AG04450 (cell line): ENCODE measurements around the gene ACOT7. TPM values are rescaled to one million over a fixed set of nuclear protein-coding genes. Genes with fewer than 3 reads are reported as not detected.

Experiments
- CTCF ChIA-PET: fragments of 300-600, 350-600 bp; formaldehyde crosslinking; extraction: SDS; loops from one replicate; lab custom pipeline; 2022; ENCODE audit warnings: antibody characterized with exemption, inconsistent platforms; lab: Charles Lee
- POLR2A ChIA-PET: fragments of 350-600 bp; formaldehyde crosslinking; extraction: SDS; loops from one replicate; lab custom pipeline; 2021; ENCODE audit warnings: antibody characterized with exemption, inconsistent platforms; lab: Yijun Ruan, JAX
- DNase-seq: peaks from one replicate; pipeline ENCODE4 v3.0.0-alpha.2; 2011; ENCODE audit warnings: low read depth, low spot score
- H3K27ac ChIP-seq: one replicate; pipeline ENCODE4 v1.5.1; 2012; ENCODE audit warnings: low read depth, low read length, control low read depth
- H3K27me3 ChIP-seq: one replicate; pipeline ENCODE4 v1.6.0; 2012; ENCODE audit warnings: low read length; ENCODE audit not compliant: control insufficient read depth, insufficient read depth
- H3K4me3 ChIP-seq: 2 replicates; pipeline ENCODE4 v1.5.1; 2011; ENCODE audit warnings: mild to moderate bottlenecking, low read depth, low read length, control low read depth
- H3K9me3 ChIP-seq: 2 replicates; pipeline ENCODE4 v1.5.1; 2012; ENCODE audit warnings: low read length; ENCODE audit not compliant: control insufficient read depth, insufficient read depth
- polyA plus RNA-seq: library from polyadenylated mRNA; depleted of rRNA; stranded (reverse); fragments of >200 nt; gene quantifications from 2 replicates; pipeline ENCODE4 v1.2.3, GENCODE V29; 2011
- TF ChIP-seq, protein P1 (sequence below): IDR thresholded peaks from 2 replicates; pipeline ENCODE4 v1.5.1; 2011; ENCODE audit warnings: low read depth, low read length, control low read depth, inconsistent platforms

Gene ACOT7
- polyA plus RNA-seq, 1 experiment: 80.1 TPM

DNA sequence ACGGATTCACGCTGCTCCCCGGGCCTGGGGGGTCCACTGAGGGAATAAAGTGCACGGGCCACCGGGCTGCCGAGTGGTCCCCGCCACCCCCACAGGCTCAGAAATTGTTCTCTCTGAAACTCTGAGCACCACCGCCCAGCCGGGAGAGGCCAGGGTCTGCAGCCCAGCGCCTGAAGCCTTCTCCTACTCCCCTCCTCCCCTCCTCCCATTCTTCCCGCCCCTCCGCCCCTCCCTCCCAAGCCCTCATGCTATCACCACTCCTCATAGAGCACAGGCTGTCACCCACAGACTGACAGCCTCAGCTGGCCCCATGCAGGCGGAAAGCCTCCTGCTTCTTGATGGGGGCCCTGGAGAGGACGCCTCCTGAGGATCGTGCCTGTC lies 132.0 kb downstream of the ACOT7 start:
- DNase-seq: no peak
- Histone ChIP-seq H3K27ac (no peak overlapping the region), H3K4me3 (peak overlapping the region; percentile 49), H3K27me3 (no peaks in the 10 kb centered on the region), H3K9me3 (no peaks in the 10 kb centered on the region; the same call in 1 of the 2 replicates)
- TF ChIP-seq, protein P1, sequence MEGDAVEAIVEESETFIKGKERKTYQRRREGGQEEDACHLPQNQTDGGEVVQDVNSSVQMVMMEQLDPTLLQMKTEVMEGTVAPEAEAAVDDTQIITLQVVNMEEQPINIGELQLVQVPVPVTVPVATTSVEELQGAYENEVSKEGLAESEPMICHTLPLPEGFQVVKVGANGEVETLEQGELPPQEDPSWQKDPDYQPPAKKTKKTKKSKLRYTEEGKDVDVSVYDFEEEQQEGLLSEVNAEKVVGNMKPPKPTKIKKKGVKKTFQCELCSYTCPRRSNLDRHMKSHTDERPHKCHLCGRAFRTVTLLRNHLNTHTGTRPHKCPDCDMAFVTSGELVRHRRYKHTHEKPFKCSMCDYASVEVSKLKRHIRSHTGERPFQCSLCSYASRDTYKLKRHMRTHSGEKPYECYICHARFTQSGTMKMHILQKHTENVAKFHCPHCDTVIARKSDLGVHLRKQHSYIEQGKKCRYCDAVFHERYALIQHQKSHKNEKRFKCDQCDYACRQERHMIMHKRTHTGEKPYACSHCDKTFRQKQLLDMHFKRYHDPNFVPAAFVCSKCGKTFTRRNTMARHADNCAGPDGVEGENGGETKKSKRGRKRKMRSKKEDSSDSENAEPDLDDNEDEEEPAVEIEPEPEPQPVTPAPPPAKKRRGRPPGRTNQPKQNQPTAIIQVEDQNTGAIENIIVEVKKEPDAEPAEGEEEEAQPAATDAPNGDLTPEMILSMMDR: no peak
- CTCF ChIA-PET: interaction anchor here (1.0 kb wide), 1 partner anchor 15 kb away, joined by 3 read pairs; no protein-coding TSS in a partner anchor
- POLR2A ChIA-PET: interaction anchor here (1.4 kb wide), 1 partner anchor 13 kb away, joined by 4 read pairs; no protein-coding TSS in a partner anchor

DNA sequence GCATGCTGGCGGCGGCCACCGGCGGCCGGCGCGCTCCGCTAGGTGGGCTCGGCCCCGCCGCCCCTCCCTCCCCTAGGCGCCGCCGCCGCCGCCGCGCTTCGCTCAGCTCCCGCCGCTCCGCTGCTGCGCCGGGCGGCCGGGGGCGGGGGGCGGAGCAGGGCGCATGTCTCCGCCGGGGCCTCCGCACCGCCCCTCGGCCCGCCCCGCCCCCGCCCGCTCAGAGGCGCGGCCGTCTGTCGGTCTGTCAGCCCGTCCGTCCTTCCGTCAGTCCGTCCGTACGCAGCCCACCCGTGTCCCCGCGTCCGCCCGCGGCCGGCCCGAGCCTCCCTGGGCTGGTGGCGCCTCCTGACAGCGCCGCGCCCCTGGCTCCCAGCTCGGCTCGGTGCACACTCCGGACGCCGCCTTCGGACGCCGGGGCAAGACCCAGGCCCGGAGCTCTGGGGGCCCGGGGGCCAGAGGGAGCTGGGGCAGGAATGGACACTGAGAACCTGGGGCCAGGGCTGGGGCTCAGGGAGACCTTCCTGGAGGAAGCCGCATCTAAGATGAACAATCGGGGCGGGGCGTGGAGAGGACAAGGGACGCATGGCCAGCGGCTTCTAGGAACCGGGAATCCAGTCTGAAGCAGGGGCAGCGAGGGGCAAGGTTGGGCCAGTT lies 132.5 kb downstream of the ACOT7 start, which contains the start of gene GPR153:
TSS of gene GPR153 (minus strand) at position 138 of the 654 bp plus-strand sequence. CDS start 6,193 bp downstream, outside the sequence.
- CTCF ChIA-PET: interaction anchor here (1.0 kb wide), 1 partner anchor 14 kb away, joined by 3 read pairs; no protein-coding TSS in a partner anchor

GRCh38 chr1:6260433-6260934 lies 133.1 kb downstream of the ACOT7 start:
- POLR2A ChIA-PET: interaction anchor here (1.4 kb wide), 1 partner anchor 12 kb away, joined by 4 read pairs; no protein-coding TSS in a partner anchor
- TF ChIP-seq, protein P1: no peak
- no peak for DNase-seq
- CTCF ChIA-PET: interaction anchor here (1.0 kb wide), 1 partner anchor 14 kb away, joined by 3 read pairs; no protein-coding TSS in a partner anchor
- H3K27ac ChIP-seq: no peak overlapping the region
- no peaks in the 10 kb centered on the region; the same call in 1 of the 2 replicates for H3K9me3 ChIP-seq
- H3K4me3 ChIP-seq: peak overlapping the region; percentile 65
- H3K27me3 ChIP-seq: no peaks in the 10 kb centered on the region

More for the DNA sequence above, 132.5 kb downstream of the ACOT7 start, which contains the start of gene GPR153:
- no peak for DNase-seq
- POLR2A ChIA-PET: interaction anchor here (1.4 kb wide), 1 partner anchor 13 kb away, joined by 4 read pairs; no protein-coding TSS in a partner anchor
- peak within 1 kb of the TSS; percentile 65 for H3K4me3 ChIP-seq
- H3K9me3 ChIP-seq: no peaks in the 10 kb centered on the region; the same call in 1 of the 2 replicates
- no peak within 1 kb of the TSS for H3K27ac ChIP-seq
- no peaks in the 10 kb centered on the region for H3K27me3 ChIP-seq
- TF ChIP-seq, protein P1: no peak

DNA sequence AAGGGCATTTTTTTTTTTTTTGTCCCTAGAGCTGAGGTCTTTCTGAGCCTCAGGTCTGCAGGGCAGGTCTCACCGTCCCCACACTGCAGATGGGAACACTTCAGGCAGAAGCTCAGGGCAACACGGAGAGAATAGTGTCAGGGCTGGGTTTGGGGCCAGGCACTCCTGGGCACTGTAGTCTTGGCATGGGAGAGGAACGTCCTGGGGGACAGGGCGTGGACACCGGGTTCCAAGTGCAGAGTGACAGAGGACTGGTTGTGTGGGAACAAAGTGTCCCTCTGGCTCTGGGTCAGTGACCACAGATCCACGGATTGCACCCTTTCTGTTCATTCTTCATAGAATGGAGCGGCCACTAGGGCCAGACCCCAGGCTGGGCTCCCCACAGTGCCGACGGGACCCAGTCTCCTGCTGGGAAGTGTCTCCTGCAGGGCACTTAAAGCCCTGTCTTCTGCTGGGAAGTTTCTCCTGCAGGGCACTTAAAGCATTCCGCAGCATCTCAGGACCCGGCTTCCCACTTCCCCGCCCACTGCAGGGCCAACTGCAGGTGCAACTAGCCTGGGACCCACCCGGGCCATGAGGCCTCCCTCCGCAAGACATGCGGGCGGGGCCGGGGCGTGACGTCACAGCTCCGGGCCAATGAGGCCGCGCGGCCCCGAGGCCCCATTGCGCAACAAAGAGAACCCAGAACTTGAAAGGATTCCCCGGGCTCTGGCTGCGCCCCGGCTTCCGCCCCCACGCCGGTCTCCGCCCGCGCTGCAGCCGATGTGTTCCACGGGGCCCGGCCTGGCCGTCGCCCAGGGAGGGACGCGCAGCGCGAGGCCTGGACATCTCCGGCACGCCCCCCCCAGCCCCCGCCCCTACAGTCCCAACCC lies 133.8 kb downstream of the ACOT7 start:
- TF ChIP-seq, protein P1: no peak
- Histone ChIP-seq H3K4me3 (peak overlapping the region; percentile 65), H3K27me3 (no peaks in the 10 kb centered on the region), H3K27ac (no peak overlapping the region), H3K9me3 (no peaks in the 10 kb centered on the region; the same call in 1 of the 2 replicates)
- POLR2A ChIA-PET: no interaction called here
- CTCF ChIA-PET: no interaction called here
- DNase-seq: peak; percentile 23
